LoVo (cell line): ENCODE measurements around the gene ZNF830.
"Not testable (repeated sequence)": the region's sequence is repeated elsewhere in the genome, so short reads cannot be mapped to it uniquely, and the experiment has no call there.

ENCODE experiments used
- DNase-seq: peaks from one replicate; pipeline ENCODE4 v3.0.0-alpha.2; 2016; ENCODE audit warnings: low spot score

The ZNF830 gene

GRCh38 chr17:34991606-34992005 is 30.3 kb downstream of the ZNF830 start:
- DNase-seq: no peak

DNA sequence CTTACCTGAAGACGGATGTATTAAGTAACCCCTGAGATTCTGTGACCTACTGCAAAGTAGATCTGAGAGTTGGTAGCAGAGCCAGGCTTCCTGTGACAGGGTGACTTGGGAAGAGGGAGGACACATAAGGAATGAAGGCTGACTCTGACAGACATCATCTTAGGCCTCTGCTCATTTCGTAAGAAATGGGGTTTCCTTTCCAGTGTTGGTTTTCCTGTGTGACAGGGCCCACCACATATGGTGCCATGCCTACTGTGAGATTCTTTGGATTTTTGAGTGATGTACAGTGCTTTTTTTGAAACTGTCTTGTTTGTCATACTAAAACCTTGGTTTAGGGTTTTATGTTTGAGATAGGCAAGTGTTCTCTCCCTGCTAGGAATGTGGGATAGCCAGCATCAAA is 31.7 kb downstream of the ZNF830 start:
- DNase-seq: no peak

- no peak for DNase-seq
These were observed 35.3 kb downstream of the ZNF830 start for GRCh38 chr17:34996422-34997285.

DNA sequence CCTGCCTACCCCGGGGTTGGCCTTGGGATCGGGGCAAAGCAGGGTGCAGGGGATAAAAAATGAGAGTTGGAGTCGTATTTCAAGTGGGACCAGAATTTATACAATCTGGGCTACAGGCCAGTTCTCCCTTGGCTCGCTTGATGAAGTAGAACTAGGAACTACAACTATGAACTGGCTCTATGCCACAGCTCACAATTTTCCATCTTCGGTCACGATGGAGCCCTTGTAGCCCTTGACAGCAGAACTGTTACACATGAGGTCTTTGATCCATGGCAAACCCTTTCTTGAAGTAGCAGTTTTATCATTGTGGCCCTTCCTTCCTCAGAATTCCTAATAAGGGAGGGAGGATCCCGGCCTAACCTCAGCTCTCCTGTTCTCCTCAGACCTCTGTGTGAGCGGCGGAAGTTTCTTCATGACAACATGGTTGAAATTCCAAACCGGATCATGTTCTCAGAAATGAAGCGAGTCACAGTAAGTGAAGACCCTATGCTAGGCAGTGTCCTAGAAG is 36.1 kb downstream of the ZNF830 start:
- DNase-seq: no peak

DNA sequence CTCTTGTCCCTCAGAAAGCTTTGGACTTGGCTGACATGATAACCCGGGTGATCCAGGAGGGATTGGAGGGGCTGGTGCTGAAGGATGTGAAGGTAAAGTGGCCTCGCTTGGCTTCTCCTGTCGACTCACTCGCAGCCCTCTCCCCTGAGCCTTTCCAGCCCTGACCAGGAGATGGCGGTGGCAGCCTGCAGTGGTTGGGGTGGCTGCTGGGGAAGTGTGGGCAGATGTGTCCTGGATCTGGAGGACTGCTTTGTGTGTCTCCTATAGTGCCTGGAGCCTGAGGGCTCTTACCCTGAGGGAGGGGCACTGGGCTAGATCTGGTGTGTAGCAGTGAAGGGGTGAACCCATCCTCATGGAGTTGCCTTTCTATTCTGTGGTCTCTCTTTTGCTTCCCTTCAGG is 36.9 kb downstream of the ZNF830 start:
- DNase-seq: no peak

DNA sequence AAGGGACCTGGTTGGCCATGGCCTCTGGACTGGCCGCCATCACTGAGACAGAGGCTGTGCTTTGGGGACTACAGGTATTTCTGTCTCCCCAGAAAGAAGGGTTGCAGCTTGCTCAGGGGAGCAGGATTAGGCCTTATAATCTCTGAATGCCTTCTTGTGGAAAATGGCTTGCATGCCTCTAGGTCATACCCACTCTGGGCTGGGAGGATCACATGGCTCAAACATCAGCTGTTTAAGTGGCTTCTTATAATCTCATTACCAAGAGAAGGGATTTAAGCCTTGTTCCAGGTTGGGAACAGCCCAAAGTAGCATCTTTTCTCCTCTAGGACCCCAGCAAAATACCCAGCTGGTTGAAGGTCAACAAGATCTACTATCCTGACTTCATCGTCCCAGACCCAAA is 38.1 kb downstream of the ZNF830 start:
- no peak for DNase-seq

DNA sequence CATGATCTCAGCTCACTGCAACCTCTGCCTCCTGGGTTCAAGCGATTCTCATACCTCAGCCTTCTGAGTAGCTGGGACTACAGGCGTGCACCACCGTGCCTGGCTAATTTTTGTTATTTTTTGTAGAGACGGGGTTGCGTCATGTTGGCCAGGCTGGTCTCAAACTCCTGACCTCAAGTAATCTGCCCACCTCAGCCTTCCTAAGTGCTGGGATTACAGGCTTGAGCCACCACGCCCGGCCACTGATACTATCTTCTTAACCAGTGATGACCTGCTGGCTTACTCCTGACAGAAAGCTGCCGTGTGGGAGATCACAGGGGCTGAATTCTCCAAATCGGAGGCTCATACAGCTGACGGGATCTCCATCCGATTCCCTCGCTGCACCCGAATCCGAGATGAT is 39.6 kb downstream of the ZNF830 start:
- DNase-seq: not testable (repeated sequence)

DNA sequence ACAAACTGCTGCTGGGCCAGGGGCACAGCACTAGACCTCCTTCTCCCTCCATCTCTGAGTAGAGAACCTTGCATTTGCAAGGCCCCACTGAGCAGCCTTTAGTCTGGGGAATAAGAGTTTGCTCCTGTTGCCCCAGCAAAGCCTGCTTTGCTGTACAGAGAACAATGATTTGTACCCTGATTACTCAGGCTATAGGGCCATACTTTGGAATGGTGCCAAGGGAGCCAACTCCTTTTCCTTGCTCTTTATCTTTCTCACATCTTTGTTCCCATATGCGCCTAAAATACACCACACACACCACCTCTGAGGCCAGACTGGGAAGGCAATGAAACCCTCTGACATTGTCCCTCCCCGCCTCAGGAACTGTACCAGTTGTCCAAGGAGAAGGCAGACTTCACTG is 40.2 kb downstream of the ZNF830 start:
- no peak for DNase-seq

DNA sequence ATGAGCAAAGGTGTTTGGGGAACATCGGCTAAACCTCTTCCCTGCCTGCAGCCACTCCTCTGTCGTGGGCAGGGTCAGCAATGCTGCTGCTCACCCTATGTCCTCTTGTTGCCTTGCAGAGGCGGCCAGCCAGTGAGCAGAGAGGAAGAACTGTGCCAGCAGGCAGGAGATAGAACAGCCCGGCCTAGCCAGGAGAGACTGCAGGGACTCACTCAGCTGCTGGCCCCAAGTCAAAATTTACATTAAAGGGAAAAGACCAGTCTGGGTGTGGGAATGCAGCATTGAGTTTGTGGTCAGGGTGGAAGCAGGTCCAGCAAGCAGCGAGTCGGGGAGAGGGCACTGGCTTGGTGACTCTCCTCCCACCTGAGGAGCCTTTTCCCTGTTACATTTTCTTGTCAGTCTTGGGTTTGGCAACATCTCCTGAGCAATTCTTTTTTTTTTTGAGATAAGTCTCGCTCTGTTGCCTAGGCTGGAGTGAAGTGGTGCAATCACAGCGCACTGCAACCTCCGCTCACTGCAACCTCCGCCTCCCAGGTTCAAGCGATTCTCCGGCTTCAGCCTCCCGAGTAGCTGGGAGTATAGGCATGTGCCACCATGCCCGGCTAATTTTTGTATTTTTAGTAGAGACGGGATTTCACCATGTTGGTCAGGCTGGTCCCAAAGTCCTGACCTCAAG is 41.7 kb downstream of the ZNF830 start:
- DNase-seq: no peak

- DNase-seq: no peak
These were observed 42.4 kb downstream of the ZNF830 start for GRCh38 chr17:35003778-35004177.

GRCh38 chr17:35006345-35006744 is 45.0 kb downstream of the ZNF830 start:
- no peak for DNase-seq

DNA sequence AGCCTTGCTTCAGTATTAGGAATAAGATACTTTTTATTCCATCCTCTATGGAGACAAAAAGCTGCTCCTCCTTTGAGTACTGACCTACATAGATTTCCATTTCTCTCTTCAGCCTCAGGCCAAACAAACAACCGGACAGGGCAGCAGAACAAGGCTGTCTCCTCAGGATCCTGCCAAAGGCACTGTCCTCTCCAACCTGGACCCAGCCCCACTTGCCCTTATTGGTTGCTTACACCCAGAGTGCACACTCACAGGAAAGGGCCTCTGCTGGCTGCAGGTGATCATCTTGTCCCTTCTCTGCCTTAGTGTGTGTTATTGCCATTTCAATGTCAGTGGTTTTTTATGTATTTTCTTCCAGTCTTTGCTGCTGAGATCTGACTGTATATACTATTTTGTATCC is 45.6 kb downstream of the ZNF830 start:
- no peak for DNase-seq

DNA sequence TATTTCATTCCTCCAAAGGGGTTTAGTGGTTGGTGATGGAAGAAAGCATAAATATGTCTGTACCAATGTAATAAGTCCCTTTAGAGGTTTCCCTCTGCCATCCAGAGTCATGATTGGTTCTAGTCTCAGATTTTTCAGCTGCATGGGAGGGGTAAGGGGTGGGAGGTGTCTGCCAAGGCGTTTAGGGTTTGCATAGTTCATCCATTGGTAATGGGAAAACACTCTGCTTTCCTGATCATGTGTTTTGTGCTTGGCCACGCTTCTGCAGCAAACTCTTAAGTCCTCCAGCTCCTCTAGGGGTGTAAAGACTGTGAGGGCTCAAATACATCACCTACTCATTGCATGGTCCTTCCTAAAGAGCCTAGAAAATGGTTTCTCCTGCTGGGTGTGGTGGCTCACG is 48.8 kb downstream of the ZNF830 start:
- no peak for DNase-seq

DNA sequence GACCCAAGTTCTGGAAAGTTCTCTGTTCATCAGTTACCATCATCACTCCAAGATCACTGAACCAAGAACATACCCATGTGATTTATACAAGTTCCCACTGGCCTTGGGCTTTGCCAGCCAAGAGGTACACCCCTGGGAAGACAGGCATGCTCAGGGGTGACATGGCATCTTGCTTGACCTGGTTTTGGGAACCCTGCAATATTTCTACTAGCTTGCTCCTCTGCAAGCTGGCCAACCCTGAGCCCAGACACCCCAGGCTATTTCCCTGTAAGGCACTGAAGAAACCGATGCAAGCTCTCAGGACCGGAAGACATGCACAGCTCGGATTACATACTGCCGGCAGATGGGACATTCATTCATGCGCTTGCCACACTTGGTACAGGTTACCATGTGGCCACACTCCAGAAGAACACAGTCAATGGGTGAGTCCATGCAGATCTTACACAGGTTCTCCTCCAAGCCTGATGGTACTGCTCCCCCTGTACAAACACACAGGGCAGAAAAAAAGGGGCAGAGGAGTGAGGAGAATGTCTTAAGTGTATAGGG is 50.4 kb downstream of the ZNF830 start:
- DNase-seq: no peak
